Natural killer cell (primary cell): ENCODE measurements around the gene HDLBP. TPM values are rescaled to one million over a fixed set of nuclear protein-coding genes. Genes with fewer than 3 reads are reported as not detected.

Experiments used
- ATAC-seq, 3 donors: fragments of 150-1000 bp in 2 of 3; fragments of 200-7000 bp in 1 of 3; cut with Tn5 transposase; 1 replicate in 1 of 3; 2 replicates in 2 of 3; pipeline ENCODE4 v1.10.0; 2021; ENCODE audit warnings: mild to moderate bottlenecking in 2 of 3, moderate library complexity in 2 of 3
- DNase-seq, 2 donors: peaks; one replicate each; pipeline versions ENCODE4 v3.0.0 to v3.0.0-alpha.2; 2013 to 2021; ENCODE audit warnings: mixed read lengths in 1 of 2
- H3K27ac ChIP-seq: one replicate; pipeline ENCODE4 v1.5.1; 2013; ENCODE audit warnings: mild to moderate bottlenecking, low read length
- H3K27me3 ChIP-seq: one replicate; pipeline ENCODE4 v1.6.1; 2013; ENCODE audit warnings: low read length; ENCODE audit not compliant: control insufficient read depth, insufficient read depth
- H3K36me3 ChIP-seq: one replicate; pipeline ENCODE4 v1.6.1; 2013; ENCODE audit warnings: low read length; ENCODE audit not compliant: control insufficient read depth, insufficient read depth
- H3K4me1 ChIP-seq: one replicate; pipeline ENCODE4 v1.6.1; 2013; ENCODE audit warnings: low read length; ENCODE audit not compliant: control insufficient read depth, insufficient read depth
- H3K4me3 ChIP-seq: one replicate; pipeline ENCODE4 v1.5.1; 2013; ENCODE audit warnings: low read length
- H3K9me3 ChIP-seq: one replicate; pipeline ENCODE4 v1.6.1; 2013; ENCODE audit warnings: low read length; ENCODE audit not compliant: control insufficient read depth, insufficient read depth
- H3K27ac Mint-ChIP-seq, 2 donors: one replicate each; pipeline ENCODE4 v1.8.0; 2022; ENCODE audit warnings: mild to moderate bottlenecking in 2 of 2, mixed read lengths in 2 of 2, moderate library complexity in 1 of 2
- H3K27me3 Mint-ChIP-seq, 2 donors: one replicate each; pipeline ENCODE4 v1.8.0; 2022; ENCODE audit warnings: low read depth in 2 of 2, mixed read lengths in 2 of 2
- H3K36me3 Mint-ChIP-seq: one replicate; pipeline ENCODE4 v1.8.0; 2022; ENCODE audit warnings: mixed read lengths
- H3K4me1 Mint-ChIP-seq, 2 donors: one replicate each; pipeline ENCODE4 v1.8.0; 2022; ENCODE audit warnings: mixed read lengths in 2 of 2
- H3K4me3 Mint-ChIP-seq: one replicate; pipeline ENCODE4 v1.8.0; 2022; ENCODE audit warnings: mild to moderate bottlenecking, moderate library complexity, mixed read lengths
- H3K9me3 Mint-ChIP-seq, 2 donors: one replicate each; pipeline ENCODE4 v1.8.0; 2022; ENCODE audit warnings: mixed read lengths in 2 of 2
- CTCF ChIP-seq: fragments of 200-600 bp; IDR thresholded peaks from one replicate; pipeline ENCODE4 v1.8.0; 2022; ENCODE audit warnings: antibody characterized with exemption
- WGBS: methylation state at CpG from one replicate; pipeline ENCODE4 v1.1.7; 2013; ENCODE audit warnings: missing lambda C conversion rate; ENCODE audit not compliant: insufficient coverage; 5-methylcytosine and 5-hydroxymethylcytosine counted together
- intact Hi-C: fragments of 100-400 bp; cut with micrococcal nuclease; formaldehyde crosslinking; loops from one replicate; pipeline ENCODE4 v1.14.2; 2022
- total RNA-seq, 4 donors: library from RNA; stranded (reverse); fragments of 120-200 nt in 1 of 4; gene quantifications; one replicate each; pipeline versions ENCODE4 v1.2.3 to v1.2.4, GENCODE V29; 2013 to 2022

The HDLBP gene
- total RNA-seq, 3 donors from 2014 or later (not counting 1 experiment from before 2014, with no cell fraction given), result 170 to 200 (median 177) TPM

GRCh38 chr2:241183221-241183620, 132.3 kb downstream of the HDLBP start:
- Mint-ChIP-seq H3K4me3 (no peak overlapping the region), H3K9me3 (no peaks in the 10 kb centered on the region), H3K4me1 (no peaks in the 10 kb centered on the region), H3K27ac (no peak overlapping the region), H3K36me3 (peaks cover 7% of the 10 kb centered on the region), H3K27me3 (no peaks in the 10 kb centered on the region)
- DNase-seq (no peak), ATAC-seq (no peak)
- no peak for TF ChIP-seq CTCF
- H3K9me3 ChIP-seq, result no peaks in the 10 kb centered on the region
- no peak overlapping the region for H3K4me3 ChIP-seq
- no peak overlapping the region for H3K27ac ChIP-seq
- 78% methylated on average over 9 of the region's 9 CpGs for WGBS
- peaks cover 12% of the 10 kb centered on the region for H3K36me3 ChIP-seq
- intact Hi-C loops, result no loop called here
- H3K4me1 ChIP-seq, result no peaks in the 10 kb centered on the region
- H3K27me3 ChIP-seq, result no peaks in the 10 kb centered on the region

- intact Hi-C loops, result no loop called here
Observed at GRCh38 chr2:241182531-241183133, 132.8 kb downstream of the HDLBP start.

DNA sequence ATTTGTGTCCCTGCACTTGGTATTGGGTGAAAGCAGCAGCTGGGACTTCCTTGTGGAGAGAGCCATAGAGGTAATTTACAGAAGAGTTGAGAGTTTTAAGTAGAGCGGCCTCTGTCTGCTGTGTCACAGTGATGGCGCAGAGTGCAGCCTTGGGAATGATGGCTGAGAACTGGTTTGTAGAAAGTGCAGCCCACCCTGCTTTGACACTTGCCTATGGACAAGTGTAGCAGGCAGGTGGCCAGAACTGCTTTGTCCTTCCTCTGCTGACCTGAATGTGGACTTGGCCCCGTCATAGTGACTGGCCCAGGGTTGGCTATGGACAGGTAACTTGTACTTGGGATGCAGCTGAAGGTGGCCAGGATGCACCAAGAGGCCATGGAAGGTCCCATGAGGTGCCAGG, 133.3 kb downstream of the HDLBP start:
- Mint-ChIP-seq H3K27me3 (no peaks in the 10 kb centered on the region), H3K27ac (no peak overlapping the region), H3K4me1 (no peaks in the 10 kb centered on the region), H3K36me3 (peaks cover 7% of the 10 kb centered on the region), H3K4me3 (no peak overlapping the region), H3K9me3 (no peaks in the 10 kb centered on the region)
- DNase-seq (no peak), ATAC-seq (no peak)
- Histone ChIP-seq H3K4me1 (no peaks in the 10 kb centered on the region), H3K9me3 (no peaks in the 10 kb centered on the region), H3K27ac (no peak overlapping the region), H3K36me3 (peaks cover 12% of the 10 kb centered on the region), H3K27me3 (no peaks in the 10 kb centered on the region), H3K4me3 (no peak overlapping the region)
- TF ChIP-seq CTCF, result no peak
- intact Hi-C loops, result no loop called here
- WGBS, result 85% methylated on average over 3 of the region's 3 CpGs

More at GRCh38 chr2:241182531-241183133, 132.8 kb downstream of the HDLBP start:
- Mint-ChIP-seq H3K4me1 (no peaks in the 10 kb centered on the region), H3K27ac (no peak overlapping the region), H3K9me3 (no peaks in the 10 kb centered on the region), H3K4me3 (no peak overlapping the region), H3K27me3 (no peaks in the 10 kb centered on the region), H3K36me3 (peaks cover 7% of the 10 kb centered on the region)
- Histone ChIP-seq H3K9me3 (no peaks in the 10 kb centered on the region), H3K27me3 (no peaks in the 10 kb centered on the region), H3K4me3 (no peak overlapping the region), H3K27ac (no peak overlapping the region), H3K4me1 (no peaks in the 10 kb centered on the region), H3K36me3 (peaks cover 12% of the 10 kb centered on the region)
- ATAC-seq, result no peak
- DNase-seq, result no peak
- 95% methylated on average over 28 of the region's 28 CpGs for WGBS
- no peak for TF ChIP-seq CTCF

GRCh38 chr2:241180495-241180894, 135.0 kb downstream of the HDLBP start:
- Mint-ChIP-seq H3K27me3 (no peaks in the 10 kb centered on the region), H3K27ac (no peak overlapping the region), H3K9me3 (no peaks in the 10 kb centered on the region), H3K36me3 (peaks cover 7% of the 10 kb centered on the region), H3K4me1 (no peaks in the 10 kb centered on the region), H3K4me3 (no peak overlapping the region)
- Histone ChIP-seq H3K4me1 (no peaks in the 10 kb centered on the region), H3K9me3 (no peaks in the 10 kb centered on the region), H3K27ac (no peak overlapping the region), H3K27me3 (no peaks in the 10 kb centered on the region), H3K4me3 (no peak overlapping the region), H3K36me3 (peaks cover 12% of the 10 kb centered on the region)
- 98% methylated on average over 12 of the region's 12 CpGs for WGBS
- intact Hi-C loops, result no loop called here
- no peak for DNase-seq
- no peak for TF ChIP-seq CTCF
- ATAC-seq, result no peak
